Osteoblast (primary cell): ENCODE data around the gene FAM13A. TPM values are rescaled to one million over a fixed set of nuclear protein-coding genes. Genes with fewer than 3 reads are reported as not detected.

Experiments used
- DNase-seq: peaks from one replicate; pipeline ENCODE4 v3.0.0; 2011; ENCODE audit warnings: low spot score, mixed read lengths; ENCODE audit not compliant: insufficient read length; ENCODE audit errors: missing footprints
- H2AFZ ChIP-seq: 2 replicates; pipeline ENCODE4 v1.6.0; 2011; ENCODE audit warnings: mild to moderate bottlenecking, low read length
- H3K27ac ChIP-seq: 2 replicates; pipeline ENCODE4 v1.5.1; 2011; ENCODE audit warnings: mild to moderate bottlenecking, low read depth, low read length, moderate library complexity
- H3K27me3 ChIP-seq: 2 replicates; pipeline ENCODE4 v1.6.0; 2012; ENCODE audit warnings: mild to moderate bottlenecking, control low read depth, inconsistent platforms, low read length, moderate library complexity; ENCODE audit not compliant: insufficient read depth
- H3K36me3 ChIP-seq: 2 replicates; pipeline ENCODE4 v1.5.1; 2011; ENCODE audit warnings: mild to moderate bottlenecking, low read length, control low read depth, moderate library complexity; ENCODE audit not compliant: insufficient read depth
- H3K4me1 ChIP-seq: 2 replicates; pipeline ENCODE4 v1.5.1; 2011; ENCODE audit warnings: mild to moderate bottlenecking, low read length, control low read depth, moderate library complexity; ENCODE audit not compliant: insufficient read depth
- H3K4me2 ChIP-seq: 2 replicates; pipeline ENCODE4 v1.6.0; 2011; ENCODE audit warnings: mild to moderate bottlenecking, low read length; ENCODE audit not compliant: insufficient read depth
- H3K4me3 ChIP-seq: fragments of 200-600 bp; sonication (generic); 3 replicates; pipeline ENCODE4 v1.5.1; 2012; ENCODE audit warnings: mild to moderate bottlenecking, low read length, inconsistent platforms; ENCODE audit not compliant: insufficient read depth
- H3K79me2 ChIP-seq: 2 replicates; pipeline ENCODE4 v1.6.0; 2012; ENCODE audit warnings: mild to moderate bottlenecking, low read length, control low read depth, inconsistent platforms; ENCODE audit not compliant: insufficient read depth
- H3K9me3 ChIP-seq: 2 replicates; pipeline ENCODE4 v1.5.1; 2011; ENCODE audit warnings: low read depth, low read length, control low read depth
- H4K20me1 ChIP-seq: 2 replicates; pipeline ENCODE4 v1.6.0; 2012; ENCODE audit warnings: mild to moderate bottlenecking, low read length, control low read depth; ENCODE audit not compliant: insufficient read depth
- total RNA-seq: library from RNA; depleted of rRNA; stranded (reverse); fragments of >200 nt; gene quantifications from 2 replicates; pipeline ENCODE4 v1.2.3, GENCODE V29; 2012
- TF ChIP-seq, protein P1 (sequence below): IDR thresholded peaks from 2 replicates; pipeline ENCODE4 v1.5.1; 2011; ENCODE audit warnings: mild to moderate bottlenecking, low read depth, low read length, moderate library complexity; ENCODE audit errors: extremely low read depth

Gene FAM13A
- total RNA-seq, 1 donor, result 18.8 TPM

DNA sequence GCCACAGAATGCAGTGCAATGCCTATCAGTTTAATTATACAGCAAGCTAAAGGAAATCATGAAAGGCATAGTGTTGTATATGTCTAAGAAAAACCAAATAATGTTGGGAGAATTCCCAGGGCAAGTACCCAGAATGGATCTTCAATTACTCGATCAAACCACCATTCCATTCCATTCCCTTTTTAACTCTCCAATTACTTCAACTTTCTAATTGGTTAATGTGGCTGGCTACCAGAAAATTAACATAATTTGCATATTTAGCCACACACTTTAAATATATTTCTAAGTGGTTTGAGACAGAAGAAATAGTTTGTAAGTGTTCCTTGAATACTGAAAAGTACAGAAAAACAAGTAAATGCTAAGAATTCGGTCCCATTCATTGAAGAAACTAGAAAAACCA is 247.9 kb downstream of the FAM13A start:
- Histone ChIP-seq H3K4me3 (peak overlapping the region; percentile 50), H3K36me3 (no peaks in the 10 kb centered on the region), H3K27ac (no peak overlapping the region), H3K4me1 (peaks cover 2% of the 10 kb centered on the region), H2AFZ (peak overlapping the region; percentile 43), H3K27me3 (no peaks in the 10 kb centered on the region), H4K20me1 (no peaks in the 10 kb centered on the region), H3K9me3 (no peaks in the 10 kb centered on the region), H3K79me2 (no peaks in the 10 kb centered on the region), H3K4me2 (peak overlapping the region; percentile 70)
- TF ChIP-seq, protein P1, sequence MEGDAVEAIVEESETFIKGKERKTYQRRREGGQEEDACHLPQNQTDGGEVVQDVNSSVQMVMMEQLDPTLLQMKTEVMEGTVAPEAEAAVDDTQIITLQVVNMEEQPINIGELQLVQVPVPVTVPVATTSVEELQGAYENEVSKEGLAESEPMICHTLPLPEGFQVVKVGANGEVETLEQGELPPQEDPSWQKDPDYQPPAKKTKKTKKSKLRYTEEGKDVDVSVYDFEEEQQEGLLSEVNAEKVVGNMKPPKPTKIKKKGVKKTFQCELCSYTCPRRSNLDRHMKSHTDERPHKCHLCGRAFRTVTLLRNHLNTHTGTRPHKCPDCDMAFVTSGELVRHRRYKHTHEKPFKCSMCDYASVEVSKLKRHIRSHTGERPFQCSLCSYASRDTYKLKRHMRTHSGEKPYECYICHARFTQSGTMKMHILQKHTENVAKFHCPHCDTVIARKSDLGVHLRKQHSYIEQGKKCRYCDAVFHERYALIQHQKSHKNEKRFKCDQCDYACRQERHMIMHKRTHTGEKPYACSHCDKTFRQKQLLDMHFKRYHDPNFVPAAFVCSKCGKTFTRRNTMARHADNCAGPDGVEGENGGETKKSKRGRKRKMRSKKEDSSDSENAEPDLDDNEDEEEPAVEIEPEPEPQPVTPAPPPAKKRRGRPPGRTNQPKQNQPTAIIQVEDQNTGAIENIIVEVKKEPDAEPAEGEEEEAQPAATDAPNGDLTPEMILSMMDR, result no peak
- no peak for DNase-seq

DNA sequence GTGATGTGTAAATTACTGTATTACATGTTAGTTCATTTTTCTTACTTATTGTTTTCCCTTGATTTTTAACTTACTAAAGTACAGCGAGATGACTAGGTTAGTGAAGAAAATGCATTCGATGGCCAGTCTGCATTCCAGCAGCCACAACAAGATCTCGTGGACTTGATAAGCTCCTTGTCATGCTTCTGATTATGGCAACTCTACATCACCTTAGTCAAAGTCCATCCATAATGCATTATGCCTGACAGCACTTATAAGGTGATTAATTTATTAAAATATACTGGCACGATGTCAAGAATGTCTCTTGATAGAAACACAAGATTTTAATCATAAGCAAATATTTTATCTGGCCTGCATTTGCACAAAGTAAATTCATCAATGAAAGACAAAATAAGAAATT is 249.5 kb downstream of the FAM13A start:
- peaks cover 8% of the 10 kb centered on the region for H3K4me1 ChIP-seq
- no peak overlapping the region for H3K4me2 ChIP-seq
- H3K36me3 ChIP-seq, result no peaks in the 10 kb centered on the region
- no peak for DNase-seq
- no peak overlapping the region for H2AFZ ChIP-seq
- no peak overlapping the region for H3K27ac ChIP-seq
- no peaks in the 10 kb centered on the region for H3K27me3 ChIP-seq
- H3K79me2 ChIP-seq, result no peaks in the 10 kb centered on the region
- no peaks in the 10 kb centered on the region for H4K20me1 ChIP-seq
- TF ChIP-seq, protein P1, result no peak
- no peaks in the 10 kb centered on the region for H3K9me3 ChIP-seq
- H3K4me3 ChIP-seq, result no peak overlapping the region

DNA sequence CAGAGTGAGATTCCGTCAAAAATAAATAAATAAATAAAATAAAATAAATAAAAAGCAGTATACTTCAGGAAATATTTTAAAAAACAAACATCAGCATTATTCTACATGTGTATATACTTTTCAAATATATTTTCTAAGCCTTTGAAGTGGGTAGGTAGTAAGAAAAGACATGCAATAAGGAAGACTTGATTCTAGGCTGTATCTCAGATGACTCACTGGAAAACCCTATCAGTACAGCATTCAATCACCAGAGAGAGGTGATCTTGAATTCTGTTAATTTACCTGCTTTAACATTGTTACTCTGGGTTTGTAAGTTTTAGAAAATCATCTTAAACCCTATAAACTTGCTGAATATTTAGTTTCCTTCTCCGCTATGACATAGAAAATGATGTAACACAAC is 252.8 kb downstream of the FAM13A start:
- TF ChIP-seq, protein P1, result no peak

DNA sequence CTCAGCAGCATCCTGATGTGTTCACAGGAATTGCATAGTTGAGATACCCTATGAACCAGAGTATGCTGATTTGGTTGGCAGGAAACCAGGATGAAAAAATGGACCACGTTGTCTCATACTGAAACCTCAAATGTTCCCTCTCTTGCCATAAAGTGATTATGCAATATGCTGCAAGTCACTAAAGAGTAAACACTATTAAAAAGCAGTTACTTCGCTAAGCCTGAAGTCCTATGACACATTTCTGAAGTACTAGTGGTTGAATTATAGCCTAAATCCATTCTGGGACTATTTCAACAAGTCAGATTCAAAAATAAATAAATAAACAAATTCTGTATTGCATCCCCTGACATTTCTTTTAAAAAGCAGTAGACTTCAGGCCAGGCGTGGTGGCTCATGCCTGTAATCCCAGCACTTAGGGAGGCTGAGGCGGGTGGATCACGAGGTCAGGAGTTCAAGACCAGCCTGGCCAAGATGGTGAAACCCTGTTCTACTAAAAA is 253.3 kb downstream of the FAM13A start:
- TF ChIP-seq, protein P1, result no peak
- no peaks in the 10 kb centered on the region for H3K79me2 ChIP-seq
- H4K20me1 ChIP-seq, result no peaks in the 10 kb centered on the region
- H2AFZ ChIP-seq, result no peak overlapping the region
- peak overlapping the region; percentile 15 for H3K27ac ChIP-seq
- H3K9me3 ChIP-seq, result no peaks in the 10 kb centered on the region
- peak; percentile 73 for DNase-seq
- no peak overlapping the region for H3K4me3 ChIP-seq
- no peaks in the 10 kb centered on the region for H3K36me3 ChIP-seq
- peaks cover 6% of the 10 kb centered on the region for H3K4me1 ChIP-seq
- no peak overlapping the region for H3K4me2 ChIP-seq
- no peaks in the 10 kb centered on the region for H3K27me3 ChIP-seq

More for the DNA sequence above, 252.8 kb downstream of the FAM13A start:
- H3K27me3 ChIP-seq, result no peaks in the 10 kb centered on the region
- no peak overlapping the region for H3K27ac ChIP-seq
- no peaks in the 10 kb centered on the region for H3K9me3 ChIP-seq
- no peak overlapping the region for H3K4me3 ChIP-seq
- H3K4me2 ChIP-seq, result no peak overlapping the region
- no peak overlapping the region for H2AFZ ChIP-seq
- no peak for DNase-seq
- no peaks in the 10 kb centered on the region for H4K20me1 ChIP-seq
- no peaks in the 10 kb centered on the region for H3K79me2 ChIP-seq
- H3K4me1 ChIP-seq, result peaks cover 6% of the 10 kb centered on the region
- no peaks in the 10 kb centered on the region for H3K36me3 ChIP-seq
